Activated CD4-positive, alpha-beta T cell treated with anti-CD3 and anti-CD28 coated beads for 4 hours (primary cell): ENCODE measurements around the gene HEPHL1.

Experiments
- DNase-seq, 2 donors: peaks; one replicate each; pipeline ENCODE4 v3.0.0-alpha.2; 2020

Gene HEPHL1

GRCh38 chr11:94131047-94131717, 110.0 kb downstream of the HEPHL1 start:
- no peak for DNase-seq

- DNase-seq = no peak
These were observed 110.6 kb downstream of the HEPHL1 start for GRCh38 chr11:94131718-94132115.

GRCh38 chr11:94132152-94132558, 111.0 kb downstream of the HEPHL1 start:
- no peak for DNase-seq

- DNase-seq = no peak
These were observed 111.8 kb downstream of the HEPHL1 start for GRCh38 chr11:94132823-94133408.

- DNase-seq = no peak
These were observed 112.6 kb downstream of the HEPHL1 start for GRCh38 chr11:94133752-94134151.

GRCh38 chr11:94134651-94135512, 113.7 kb downstream of the HEPHL1 start:
- DNase-seq = peak; percentile 7 to 23

GRCh38 chr11:94139416-94139815, 118.3 kb downstream of the HEPHL1 start:
- DNase-seq = no peak

- no peak for DNase-seq
These were observed 119.1 kb downstream of the HEPHL1 start for GRCh38 chr11:94140154-94140655.

- DNase-seq = no peak
These were observed 120.6 kb downstream of the HEPHL1 start for GRCh38 chr11:94141511-94142307.

GRCh38 chr11:94142308-94143281, 121.4 kb downstream of the HEPHL1 start:
- DNase-seq = no peak

- no peak for DNase-seq
These were observed 123.1 kb downstream of the HEPHL1 start for GRCh38 chr11:94144216-94144615.

GRCh38 chr11:94144664-94145063, 123.5 kb downstream of the HEPHL1 start:
- DNase-seq = no peak

GRCh38 chr11:94145431-94145830, 124.3 kb downstream of the HEPHL1 start:
- no peak for DNase-seq

GRCh38 chr11:94145916-94146315, 124.8 kb downstream of the HEPHL1 start:
- no peak for DNase-seq

- DNase-seq = peak; percentile 11 to 17
These were observed 126.3 kb downstream of the HEPHL1 start for GRCh38 chr11:94147433-94147845.

GRCh38 chr11:94148189-94148588, 127.0 kb downstream of the HEPHL1 start:
- no peak for DNase-seq

GRCh38 chr11:94149431-94150017, 128.4 kb downstream of the HEPHL1 start:
- no peak for DNase-seq

GRCh38 chr11:94150056-94150455, 128.9 kb downstream of the HEPHL1 start:
- DNase-seq = no peak

GRCh38 chr11:94150704-94151685, 129.8 kb downstream of the HEPHL1 start:
- no peak for DNase-seq
